GM21786 (cell line): ENCODE measurements around the gene SLC9A3.

ENCODE experiments used
- ATAC-seq: cut with Tn5 transposase; IDR thresholded peaks from one replicate; pipeline ENCODE4 v1.9.1; 2021; ENCODE audit not compliant: unreplicated experiment

Gene SLC9A3

GRCh38 chr5:555058-555623, 30.9 kb upstream of the SLC9A3 start:
- ATAC-seq = no peak

- ATAC-seq = no peak
Observed at GRCh38 chr5:554284-554988, 30.2 kb upstream of the SLC9A3 start.

GRCh38 chr5:553874-554273, 29.6 kb upstream of the SLC9A3 start:
- no peak for ATAC-seq

- ATAC-seq = no peak
Observed at GRCh38 chr5:551406-551805, 27.2 kb upstream of the SLC9A3 start.

GRCh38 chr5:549229-549628, 25.0 kb upstream of the SLC9A3 start:
- no peak for ATAC-seq

GRCh38 chr5:548256-548655, 24.0 kb upstream of the SLC9A3 start:
- ATAC-seq = no peak

- no peak for ATAC-seq
Observed at GRCh38 chr5:547086-547924, 23.1 kb upstream of the SLC9A3 start.

GRCh38 chr5:546376-546908, 22.2 kb upstream of the SLC9A3 start:
- ATAC-seq = no peak

- ATAC-seq = no peak
Observed at GRCh38 chr5:545641-546375, 21.6 kb upstream of the SLC9A3 start.

- ATAC-seq = no peak
Observed at GRCh38 chr5:544675-545355, 20.6 kb upstream of the SLC9A3 start.

GRCh38 chr5:543755-544674, 19.8 kb upstream of the SLC9A3 start:
- peak; percentile 90 for ATAC-seq

- no peak for ATAC-seq
Observed at GRCh38 chr5:543351-543750, 19.1 kb upstream of the SLC9A3 start.

- ATAC-seq = no peak
Observed at GRCh38 chr5:542319-543311, 18.4 kb upstream of the SLC9A3 start.

GRCh38 chr5:541539-542318, 17.5 kb upstream of the SLC9A3 start:
- ATAC-seq = no peak

GRCh38 chr5:540906-541538, 16.8 kb upstream of the SLC9A3 start:
- no peak for ATAC-seq

- ATAC-seq = no peak
Observed at GRCh38 chr5:540071-540905, 16.0 kb upstream of the SLC9A3 start.
